Endothelial cell of umbilical vein (primary cell): ENCODE measurements around the gene FKBP6. TPM values are rescaled to one million over a fixed set of nuclear protein-coding genes. Genes with fewer than 3 reads are reported as not detected.
"Not testable (repeated sequence)": the region's sequence is repeated elsewhere in the genome, so short reads cannot be mapped to it uniquely, and the experiment has no call there.

ENCODE experiments used
- BruUV-seq: library from RNA; stranded (reverse); fragments of 400-500 nt; replicated peaks from 2 replicates; lab custom pipeline; 2021; lab: Mats Ljungman, UMichigan
- CTCF ChIA-PET: fragments of 300-600, 350-600 bp; sonication (Branson Sonifier 250); formaldehyde crosslinking; loops from one replicate; lab custom pipeline; 2021; ENCODE audit warnings: antibody characterized with exemption, inconsistent platforms; lab: Charles Lee
- POLR2A ChIA-PET: fragments of 300-600, 350-600 bp; sonication (Branson Sonifier 250); formaldehyde crosslinking; loops from one replicate; lab custom pipeline; 2021; ENCODE audit warnings: antibody characterized with exemption, inconsistent platforms; lab: Charles Lee
- DNase-seq: peaks from one replicate; pipeline ENCODE4 v3.0.0-alpha.2; 2011; ENCODE audit warnings: low read depth, low spot score
- FAIRE-seq: peaks from 2 replicates; lab custom pipeline; 2011; peaks lifted over from hg19 to GRCh38; lab: Jason Lieb, UNC
- H2AFZ ChIP-seq: 2 replicates; pipeline ENCODE4 v1.6.0; 2012; ENCODE audit warnings: low read depth, low read length, control low read depth, inconsistent platforms
- H3K27ac ChIP-seq: 2 replicates; pipeline ENCODE4 v1.5.1; 2011; ENCODE audit warnings: low read depth, mild to moderate bottlenecking, control low read depth, low read length, moderate library complexity; ENCODE audit not compliant: insufficient read depth
- H3K27me3 ChIP-seq, 2 experiments: 2 replicates each; pipeline versions ENCODE4 v1.6.0 to v1.6.1; 2011; ENCODE audit warnings: low read length in 2 of 2, mixed read lengths in 1 of 2; ENCODE audit not compliant: control insufficient read depth in 2 of 2, insufficient read depth in 2 of 2
- H3K36me3 ChIP-seq, 2 experiments: 2 replicates in 1 of 2; 3 replicates in 1 of 2; pipeline ENCODE4 v1.5.1; 2011; ENCODE audit warnings: low read length in 2 of 2, mild to moderate bottlenecking in 1 of 2, moderate library complexity in 1 of 2; ENCODE audit not compliant: control insufficient read depth in 2 of 2, insufficient read depth in 2 of 2; ENCODE audit errors: extremely low read depth in 1 of 2
- H3K4me1 ChIP-seq: 3 replicates; pipeline ENCODE4 v1.5.1; 2011; ENCODE audit warnings: mild to moderate bottlenecking, low read length; ENCODE audit not compliant: control insufficient read depth, insufficient read depth; ENCODE audit errors: extremely low read depth
- H3K4me2 ChIP-seq: 2 replicates; pipeline ENCODE4 v1.6.1; 2011; ENCODE audit warnings: low read length, control low read depth, mixed read lengths; ENCODE audit not compliant: insufficient read depth
- H3K4me3 ChIP-seq, 3 experiments: fragments of 200-600 bp in 1 of 3; sonication (generic), shearing (Covaris generic) in 1 of 3; replicated peaks in 1 of 3; 2 replicates each; pipeline ENCODE4 v1.5.1; 2011 to 2016; ENCODE audit warnings: control low read depth in 3 of 3, low read length in 3 of 3, mild to moderate bottlenecking in 2 of 3, inconsistent platforms in 1 of 3, low read depth in 1 of 3, moderate library complexity in 1 of 3; ENCODE audit not compliant: insufficient read depth in 1 of 3
- H3K79me2 ChIP-seq: 2 replicates; pipeline ENCODE4 v1.6.0; 2012; ENCODE audit warnings: low read length, inconsistent platforms; ENCODE audit not compliant: control insufficient read depth, insufficient read depth
- H3K9ac ChIP-seq: replicated peaks from 2 replicates; pipeline ENCODE3; 2011; ENCODE audit warnings: low read length, control low read depth; ENCODE audit not compliant: insufficient read depth; ENCODE audit errors: extremely low read depth
- H3K9me1 ChIP-seq: replicated peaks from 3 replicates; pipeline ENCODE4 v1.6.0; 2011; ENCODE audit warnings: mild to moderate bottlenecking, low read length; ENCODE audit not compliant: control insufficient read depth, insufficient read depth; ENCODE audit errors: extremely low read depth
- H3K9me3 ChIP-seq: replicated peaks from 2 replicates; pipeline ENCODE4 v1.5.1; 2012; ENCODE audit warnings: low read length, inconsistent platforms; ENCODE audit not compliant: control insufficient read depth, insufficient read depth
- H4K20me1 ChIP-seq: replicated peaks from 2 replicates; pipeline ENCODE3; 2011; ENCODE audit warnings: mild to moderate bottlenecking, low read length; ENCODE audit not compliant: control insufficient read depth, insufficient read depth; ENCODE audit errors: extremely low read depth
- CTCF ChIP-seq, 2 donors: IDR thresholded peaks; 1 replicate in 1 of 2; 2 replicates in 1 of 2; pipeline ENCODE4 v1.5.1; 2011; ENCODE audit warnings: low read length in 2 of 2, mild to moderate bottlenecking in 2 of 2, moderate library complexity in 2 of 2, control low read depth in 1 of 2, inconsistent platforms in 1 of 2, low read depth in 1 of 2; ENCODE audit not compliant: insufficient read depth in 1 of 2; ENCODE audit errors: extremely low read depth in 1 of 2
- dilution Hi-C: fragments of 300-500 bp; cut with MboI; formaldehyde crosslinking; loops from one replicate; pipeline ENCODE4 v1.15.0; 2019; ENCODE audit warnings: low sequenced_read_pairs; ENCODE audit not compliant: extremely low pct_ligation_motif_present
- intact Hi-C: fragments of 100-400 bp; cut with micrococcal nuclease; formaldehyde crosslinking; loops from one replicate; pipeline ENCODE4 v1.10.0; 2022
- polyA plus RNA-seq, 4 experiments: library from polyadenylated mRNA; depleted of rRNA in 3 of 4; stranded (reverse) in 3 of 4; unstranded in 1 of 4; fragments of >200 nt; gene quantifications; 2 replicates each; pipeline versions ENCODE4 v1.2.1 to v1.2.3, GENCODE V29; 2011 to 2012; ENCODE audit warnings: missing spikeins in 1 of 4
- total RNA-seq: library from RNA; stranded (reverse); gene quantifications from 2 replicates; pipeline ENCODE4 v1.2.3, GENCODE V29; 2021

Gene FKBP6
- total and polyA plus RNA-seq, 2 donors (not counting 3 experiments of a cell fraction or from before 2014, with no cell fraction given), result 0.04 TPM; not detected in 1

- CTCF ChIA-PET, result interaction anchor here (0.6 to 5.0 kb wide), 17 partner anchors 10 to 410 kb away, joined by 3 to 75 read pairs (median 5); partner anchors contain the start of gene NSUN5
- H3K4me1 ChIP-seq, H4K20me1 ChIP-seq, H3K36me3 ChIP-seq, H3K9ac ChIP-seq, dilution Hi-C loops, POLR2A ChIA-PET, H3K27ac ChIP-seq, H3K27me3 ChIP-seq, BruUV-seq, H3K4me3 ChIP-seq, H3K9me1 ChIP-seq, H3K9me3 ChIP-seq, H3K79me2 ChIP-seq, H3K4me2 ChIP-seq: not testable (repeated sequence)
- TF ChIP-seq CTCF (IDR thresholded peaks at IDR 0.05; ENCODE audit: extremely low read depth in 1 of 2, insufficient read depth in 1 of 2, low read depth in 1 of 2, low read length in 2 of 2), result peak; percentile 31 to 72
- peak; percentile 51 for DNase-seq
- peak; percentile 49 for FAIRE-seq
- intact Hi-C loops, result loop anchor here (1.0 to 5.0 kb wide), 2 partner anchors 113 to 128 kb away; no protein-coding TSS in a partner anchor
- peak overlapping the region; percentile 7 for H2AFZ ChIP-seq
These were observed 3.7 kb upstream of the FKBP6 start for GRCh38 chr7:73324081-73324845.

- H3K27me3 ChIP-seq, DNase-seq, H4K20me1 ChIP-seq, H3K4me2 ChIP-seq, H3K4me3 ChIP-seq, H3K27ac ChIP-seq, H3K9ac ChIP-seq, H3K9me3 ChIP-seq, H3K9me1 ChIP-seq, intact Hi-C loops, BruUV-seq, H2AFZ ChIP-seq, H3K4me1 ChIP-seq, FAIRE-seq, H3K36me3 ChIP-seq, H3K79me2 ChIP-seq, dilution Hi-C loops: not testable (repeated sequence)
- ChIA-PET POLR2A (interaction anchor here (0.6 kb wide), 1 partner anchor 97 kb away, joined by 4 read pairs; no protein-coding TSS in a partner anchor), CTCF (interaction anchor here (5.0 kb wide), 1 partner anchor 127 kb away, joined by 75 read pairs; no protein-coding TSS in a partner anchor)
These were observed 2.5 kb upstream of the FKBP6 start for GRCh38 chr7:73325424-73325823.

GRCh38 chr7:73327449-73327848 is 512 bp upstream of the FKBP6 start:
- BruUV-seq, DNase-seq, H3K4me2 ChIP-seq, intact Hi-C loops, FAIRE-seq, H3K9me3 ChIP-seq, H3K9me1 ChIP-seq, dilution Hi-C loops, H3K36me3 ChIP-seq, POLR2A ChIA-PET, H3K79me2 ChIP-seq, H3K9ac ChIP-seq, H3K27ac ChIP-seq, H2AFZ ChIP-seq, H4K20me1 ChIP-seq, H3K4me1 ChIP-seq, H3K4me3 ChIP-seq: not testable (repeated sequence)
- CTCF ChIA-PET, result interaction anchor here (1.1 kb wide), 1 partner anchor 125 kb away, joined by 3 read pairs; no protein-coding TSS in a partner anchor
- H3K27me3 ChIP-seq, result peaks cover 8 to 13% of the 10 kb centered on the region in 2 experiments
